UCSD-AML1 (cell line): Measurements from ENCODE around the gene ADAMTS19.
"Not testable (repeated sequence)": the region's sequence is repeated elsewhere in the genome, so short reads cannot be mapped to it uniquely, and the experiment has no call there.

Experiments
- DNase-seq: peaks from one replicate; lab custom pipeline; 2025; ENCODE audit not compliant: unreplicated experiment; lab: John Stamatoyannopoulos, UW

The ADAMTS19 gene

DNA sequence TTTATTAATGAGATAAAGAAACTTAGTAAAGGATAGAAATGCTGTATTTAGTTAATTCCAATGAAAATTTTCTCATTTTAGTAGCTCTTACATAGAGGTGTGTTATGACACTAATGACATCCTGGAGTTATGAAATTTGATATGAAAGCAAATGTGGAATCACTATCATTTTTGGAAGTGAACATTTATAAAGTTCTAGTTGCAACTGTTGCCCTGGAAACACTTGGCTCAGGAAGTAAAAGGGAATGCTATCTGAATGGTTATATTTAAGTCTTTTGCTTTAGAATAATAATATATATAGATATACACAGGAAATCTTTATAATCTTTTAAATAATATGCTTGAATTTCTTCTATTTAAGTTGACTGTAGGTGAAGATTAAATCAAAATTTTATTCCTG lies 16.7 kb downstream of the ADAMTS19 start:
- DNase-seq = no peak

DNA sequence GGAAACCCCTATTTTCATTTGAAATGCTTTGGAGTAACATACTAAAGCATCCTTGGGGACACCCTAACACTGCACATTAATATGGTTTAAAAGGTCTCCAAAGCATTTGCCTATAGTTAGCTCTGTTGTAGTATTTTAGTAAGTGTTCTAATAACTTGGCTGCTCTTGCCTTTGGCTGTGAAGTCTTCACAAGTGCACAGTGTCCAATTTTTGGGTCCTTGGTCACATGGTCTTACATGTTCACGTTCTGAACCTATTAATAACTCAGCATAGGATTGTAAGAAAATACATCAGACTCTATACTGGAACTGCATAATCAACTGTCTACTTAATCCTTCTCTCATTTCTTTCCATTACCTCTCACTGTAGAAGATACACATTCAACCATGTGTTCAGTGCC lies 17.4 kb downstream of the ADAMTS19 start:
- no peak for DNase-seq

DNA sequence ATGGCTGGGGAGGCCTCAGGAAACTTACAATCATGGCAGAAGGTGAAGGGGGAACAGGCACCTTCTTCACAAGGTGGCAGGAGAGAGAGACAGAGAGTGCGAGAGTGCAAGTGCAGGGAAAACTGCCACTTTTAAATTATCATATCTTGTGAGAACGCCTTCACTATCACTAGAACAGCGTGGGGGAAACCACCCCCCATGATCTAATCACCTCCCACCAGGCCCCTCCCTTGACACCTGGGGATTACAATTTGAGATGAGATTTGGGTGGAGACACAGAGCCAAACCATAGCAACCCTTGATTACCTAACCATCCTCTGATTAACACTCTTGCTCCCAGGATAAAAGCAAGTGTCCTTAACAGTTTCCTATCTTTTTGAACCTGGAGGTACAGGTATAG lies 21.1 kb downstream of the ADAMTS19 start:
- DNase-seq = no peak

DNA sequence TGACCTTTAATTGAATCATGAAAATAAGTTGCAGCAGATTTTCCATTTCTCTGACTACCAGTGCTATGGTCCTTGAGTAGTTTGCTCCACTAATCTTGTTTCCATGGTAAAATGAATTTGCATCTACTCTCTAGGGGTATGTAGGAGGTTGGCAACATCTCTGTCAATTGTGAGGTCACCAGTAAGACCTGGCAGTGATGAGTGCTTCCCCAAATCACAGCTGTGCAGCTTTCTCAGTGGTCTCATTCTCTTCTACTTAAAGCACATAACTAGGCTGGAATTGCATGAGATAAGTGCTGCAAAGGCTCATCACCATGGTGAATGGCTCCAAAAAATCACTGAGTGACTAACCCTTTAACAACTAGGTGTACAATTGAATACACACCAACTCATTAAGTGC lies 36.3 kb downstream of the ADAMTS19 start:
- no peak for DNase-seq

DNA sequence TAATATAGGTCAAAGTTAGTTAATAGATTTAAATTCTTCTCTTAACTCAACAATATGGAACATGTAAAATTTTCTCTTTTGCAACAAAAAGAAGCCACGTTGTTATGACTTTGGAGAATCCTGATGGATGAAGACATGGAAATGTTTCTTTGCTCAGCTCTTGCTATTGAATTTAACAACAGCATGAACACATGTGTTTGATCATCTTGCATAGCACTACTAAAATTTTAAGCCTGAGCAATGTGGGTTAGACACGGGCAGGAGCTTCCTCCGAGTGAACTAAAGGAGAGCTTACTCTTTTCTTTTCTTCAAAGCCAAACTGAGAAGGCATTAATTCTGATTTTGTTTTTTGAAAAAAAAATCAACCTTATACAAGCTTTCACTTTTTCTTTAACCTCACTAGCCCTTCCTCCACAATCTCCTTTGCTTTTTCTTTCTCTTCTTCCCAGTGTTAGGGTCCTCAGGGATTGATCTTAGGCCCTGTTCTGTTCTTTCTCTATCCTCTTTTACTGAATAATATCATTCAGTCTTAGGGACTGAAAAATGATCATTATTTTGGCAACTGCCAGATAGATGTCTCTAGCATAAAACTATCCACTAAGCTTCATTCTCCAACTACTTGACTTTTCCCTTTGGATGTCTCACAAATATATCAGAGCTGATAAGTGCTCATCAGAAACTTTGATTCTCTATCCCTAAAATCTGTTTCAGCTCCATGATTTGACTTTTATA lies 36.9 kb downstream of the ADAMTS19 start:
- no peak for DNase-seq

DNA sequence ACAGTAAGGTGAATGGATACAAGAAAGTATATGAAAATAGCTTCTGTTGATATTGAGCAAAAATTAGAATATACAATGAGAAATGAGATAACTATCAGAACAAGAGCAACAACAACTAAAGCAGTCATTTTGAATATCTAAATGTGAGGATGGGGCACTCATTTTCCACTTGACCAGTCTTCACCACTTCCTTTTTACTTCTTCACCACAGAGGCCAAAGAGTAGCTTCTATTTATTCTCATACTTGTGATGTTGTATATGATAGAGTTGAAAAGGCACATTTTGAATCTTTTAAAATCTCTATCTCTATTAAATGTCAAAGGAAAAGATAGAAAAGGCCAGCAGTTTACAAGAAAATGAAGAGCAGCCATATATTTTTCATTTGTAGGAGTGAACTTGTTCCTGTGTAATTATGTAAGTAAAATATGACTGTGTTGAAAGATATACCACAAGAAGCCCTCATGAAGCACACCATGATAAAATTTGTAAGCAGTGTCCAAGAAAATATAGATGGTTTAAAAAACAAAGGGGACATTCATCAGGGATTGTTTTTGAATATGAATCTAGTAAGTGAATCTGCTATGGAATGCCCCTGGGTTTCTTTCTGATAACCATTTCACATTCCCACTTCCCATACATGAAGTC lies 39.2 kb downstream of the ADAMTS19 start:
- no peak for DNase-seq

DNA sequence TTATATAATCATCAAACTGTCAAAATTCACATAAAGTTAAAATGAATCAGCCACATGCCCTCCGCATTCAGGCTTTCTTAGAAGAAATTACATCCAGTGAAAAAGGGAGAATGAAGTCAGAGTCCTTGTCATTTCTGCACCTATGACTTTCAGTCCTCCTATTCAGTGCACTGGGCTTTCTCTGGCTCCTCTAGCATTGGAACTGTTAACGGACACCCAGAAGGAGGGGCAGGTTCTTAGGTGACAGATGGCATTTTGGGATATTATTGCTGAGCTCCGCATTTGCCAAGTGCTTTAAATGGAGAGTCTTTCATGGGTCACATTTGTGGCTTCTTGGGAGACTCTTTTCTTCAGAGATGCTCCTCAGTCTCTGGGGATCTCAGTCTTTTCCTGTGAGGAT lies 40.0 kb downstream of the ADAMTS19 start:
- no peak for DNase-seq

DNA sequence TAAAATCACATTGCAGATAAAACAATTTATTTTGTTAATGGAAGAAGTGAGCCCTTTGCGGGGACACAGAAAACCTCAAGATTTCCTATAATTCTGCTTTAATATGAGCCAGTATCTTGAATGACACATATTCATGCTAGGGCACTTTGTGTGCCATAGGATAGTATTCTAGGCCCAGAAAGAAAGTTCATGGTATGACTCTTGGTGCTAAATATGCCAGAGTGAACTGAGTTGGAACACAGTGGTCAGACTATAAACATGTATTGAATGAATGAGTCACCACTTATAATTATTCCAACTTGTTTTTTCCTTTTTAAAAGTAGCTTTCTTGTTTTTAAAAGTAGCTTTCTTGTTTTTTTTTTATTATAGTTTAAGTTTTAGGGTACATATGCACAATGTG lies 46.0 kb downstream of the ADAMTS19 start:
- DNase-seq = no peak

DNA sequence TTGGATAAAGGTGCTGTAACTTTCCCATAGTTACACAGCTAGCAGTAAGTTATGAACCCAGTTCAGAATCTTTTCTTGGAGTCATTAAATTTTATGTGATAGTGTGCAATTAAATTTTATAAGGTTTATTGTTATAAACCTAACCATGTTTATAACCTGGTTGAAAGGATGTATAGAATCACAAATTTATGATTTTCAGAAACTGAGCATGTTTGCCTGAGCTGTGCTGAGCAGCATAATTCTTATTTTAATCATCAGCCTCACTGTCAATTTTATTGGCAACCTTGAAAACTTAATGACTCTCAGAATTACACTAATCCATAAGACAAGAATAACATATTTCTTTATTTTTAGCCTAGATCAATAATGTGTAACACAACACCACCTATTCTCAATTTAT lies 46.9 kb downstream of the ADAMTS19 start:
- no peak for DNase-seq

DNA sequence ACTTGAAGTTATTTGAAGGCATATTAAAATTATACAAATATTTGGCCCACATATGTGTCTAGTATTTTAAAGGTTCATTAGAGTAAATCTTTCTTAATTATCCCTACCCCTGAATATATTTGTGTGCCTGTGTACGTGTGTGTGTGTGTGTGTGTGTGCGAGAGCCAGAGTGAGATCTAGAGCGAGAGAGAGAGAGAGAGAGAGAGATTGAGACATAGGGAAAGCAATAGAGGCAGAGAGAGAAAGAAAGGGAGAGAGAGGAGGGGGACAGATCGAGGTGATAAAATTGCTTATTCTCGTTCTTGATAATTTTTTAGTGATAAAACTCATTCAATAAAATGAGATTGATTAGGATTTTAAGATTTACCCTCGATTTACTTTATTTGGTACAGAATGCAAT lies 47.4 kb downstream of the ADAMTS19 start:
- DNase-seq = no peak

DNA sequence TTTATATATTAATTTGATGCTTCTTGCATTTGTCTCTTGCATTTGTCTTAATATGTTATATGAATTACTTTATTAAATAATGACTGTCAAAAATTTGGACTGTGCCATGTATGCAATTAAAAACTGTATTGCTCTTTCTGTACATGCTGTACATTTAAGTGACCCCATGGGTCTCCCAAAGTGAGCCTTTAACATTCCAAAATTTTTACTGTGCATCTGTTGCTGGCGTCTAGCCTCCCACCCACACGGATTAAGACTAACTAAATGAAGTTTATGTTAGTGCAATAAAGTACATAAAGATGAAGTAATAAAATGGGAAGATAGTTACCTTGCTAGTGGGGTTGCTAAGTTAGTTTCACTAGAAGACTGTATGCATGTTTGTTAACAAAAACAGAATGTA lies 48.5 kb downstream of the ADAMTS19 start:
- DNase-seq = no peak

DNA sequence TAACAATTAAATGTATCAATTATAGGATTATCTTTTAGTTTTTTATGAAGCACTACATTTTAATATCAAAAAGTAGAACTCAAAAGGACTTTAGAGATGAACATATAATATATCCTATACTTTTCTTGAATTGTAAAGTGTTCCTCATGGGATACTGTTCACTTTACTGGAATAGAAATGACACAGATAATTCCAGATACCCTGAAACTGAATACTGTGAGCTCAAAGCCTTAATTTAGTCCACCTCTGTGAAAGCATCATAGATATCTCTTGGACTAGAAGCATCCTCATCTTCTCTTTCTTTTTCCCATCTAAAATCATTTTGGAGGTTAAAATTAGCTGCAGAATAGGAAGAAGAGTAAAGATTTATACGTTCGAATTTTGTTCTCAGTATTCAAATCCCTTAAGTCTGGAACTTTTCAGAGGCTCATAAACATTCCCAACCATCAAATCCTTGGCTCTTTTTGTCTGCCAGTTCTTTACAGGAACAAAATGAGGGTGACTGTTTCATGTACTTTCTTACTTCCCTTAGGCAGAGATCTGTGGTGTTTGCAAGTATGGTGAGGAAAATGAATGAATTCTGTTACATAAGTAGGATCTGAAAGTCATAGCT lies 49.4 kb downstream of the ADAMTS19 start:
- DNase-seq = no peak

DNA sequence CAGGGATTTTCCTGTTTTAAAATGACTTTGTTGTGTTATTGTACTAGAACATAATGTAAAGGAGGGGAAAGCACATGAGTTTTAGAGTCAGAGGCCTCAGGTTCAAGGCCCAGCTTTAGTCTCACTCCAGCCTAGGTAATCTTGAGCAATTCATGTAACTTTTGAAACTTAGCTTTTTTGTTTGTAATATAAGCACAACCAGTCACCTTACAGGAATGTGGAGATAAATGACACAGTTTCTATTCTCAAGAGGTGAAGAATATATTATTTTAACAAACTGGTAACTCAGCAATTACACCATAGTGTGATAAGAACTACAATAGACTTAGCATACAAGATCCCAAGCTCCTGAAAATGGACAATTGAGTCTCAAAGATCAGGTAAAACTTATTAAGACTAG lies 51.2 kb downstream of the ADAMTS19 start:
- DNase-seq = no peak

DNA sequence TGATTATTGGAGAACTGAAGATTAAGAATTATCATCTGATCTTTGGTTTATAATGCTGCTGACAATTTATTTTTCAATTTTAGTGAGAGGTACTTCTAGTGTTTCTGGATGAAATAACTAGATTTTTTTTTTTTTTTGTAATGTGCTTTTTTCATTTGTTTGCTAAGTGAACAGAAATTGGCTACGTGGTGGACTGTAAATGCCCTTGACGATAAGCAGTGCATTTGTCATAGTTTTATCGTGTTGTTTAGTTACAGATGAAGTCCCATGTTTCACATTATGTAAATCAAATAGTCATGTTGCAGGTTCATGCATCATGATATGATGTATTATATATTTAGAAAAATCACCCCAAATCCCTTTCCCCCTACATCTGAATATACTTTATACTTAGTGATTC lies 81.0 kb downstream of the ADAMTS19 start:
- DNase-seq = no peak

DNA sequence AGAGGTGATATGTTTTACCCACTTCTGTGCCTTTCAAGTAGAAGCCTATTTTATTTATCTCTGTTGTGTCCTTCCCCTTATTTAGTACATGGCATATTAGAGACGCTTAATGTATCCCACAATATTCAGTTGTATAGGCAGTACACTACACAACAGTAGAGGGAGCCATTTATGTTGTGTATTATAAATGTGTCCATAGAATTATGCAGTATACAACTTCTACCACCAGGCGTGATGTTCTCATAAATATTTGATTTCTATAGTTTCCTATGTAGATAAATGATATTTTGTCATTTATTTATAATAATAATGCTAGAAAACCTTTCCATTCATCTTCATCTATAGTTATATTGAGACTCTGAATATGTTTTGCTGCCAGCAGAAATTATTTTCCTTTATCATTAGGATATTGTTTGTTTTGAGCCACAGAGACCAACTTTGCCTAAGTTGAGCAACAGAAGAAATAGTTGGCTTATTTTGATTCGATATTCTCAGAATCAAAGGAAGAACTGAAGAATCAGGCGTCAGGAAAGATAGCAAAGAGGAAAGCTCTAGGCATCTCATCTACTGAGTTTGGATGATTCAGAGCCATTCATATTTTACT lies 81.7 kb downstream of the ADAMTS19 start:
- DNase-seq = peak; percentile 7

DNA sequence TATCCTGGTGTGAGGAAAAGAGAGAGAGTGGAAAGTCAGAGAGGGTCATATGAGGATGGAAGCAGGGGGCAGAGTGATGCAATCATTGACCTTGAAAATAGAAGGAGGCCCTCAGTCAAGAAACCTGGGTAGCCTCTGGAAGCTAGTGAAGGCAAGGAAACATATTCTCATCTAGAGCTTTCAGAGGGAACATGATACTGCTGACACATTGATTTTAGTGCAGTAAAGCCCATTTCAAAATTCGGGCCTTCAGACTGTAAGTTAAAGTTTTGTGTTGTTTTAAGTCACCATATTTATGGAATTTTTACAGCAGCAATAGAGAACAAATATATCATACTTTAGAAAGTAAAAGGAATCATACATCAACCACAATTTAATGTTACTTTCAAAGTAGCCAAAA lies 87.0 kb downstream of the ADAMTS19 start:
- DNase-seq = no peak

DNA sequence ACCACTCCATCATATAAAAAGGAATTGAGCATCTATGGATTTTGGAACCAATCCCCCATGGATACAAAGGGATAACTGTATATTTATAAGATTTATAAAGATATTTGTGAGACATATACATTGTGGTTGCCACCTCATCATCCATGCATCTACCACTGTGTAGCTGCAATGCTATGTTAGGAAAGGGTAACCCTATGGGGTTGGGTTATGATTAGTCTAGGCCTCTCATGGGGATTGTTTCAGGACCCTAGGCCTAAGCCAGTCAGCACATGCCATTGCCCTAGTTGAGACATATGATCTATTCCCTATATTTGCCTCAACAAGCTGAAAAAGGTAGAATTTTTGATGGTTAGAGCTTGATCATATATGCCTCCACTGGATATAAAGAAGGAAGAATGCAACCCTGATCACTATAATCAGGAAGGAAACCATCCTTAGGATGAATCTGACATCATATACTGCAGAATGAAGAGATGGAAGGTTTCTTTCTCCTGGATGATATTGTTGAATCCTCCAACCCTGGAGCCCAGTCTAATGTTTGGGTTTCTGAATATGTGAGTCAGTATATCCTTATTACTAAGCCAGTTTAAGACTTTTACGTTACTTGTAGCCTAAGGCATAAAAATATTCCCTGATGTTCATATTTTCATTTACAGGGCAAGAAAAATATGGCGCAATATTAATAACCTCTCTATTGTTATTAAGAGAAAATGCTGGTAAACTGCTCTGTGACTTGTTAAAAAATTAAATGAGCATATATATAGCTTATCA lies 94.2 kb downstream of the ADAMTS19 start:
- no peak for DNase-seq

DNA sequence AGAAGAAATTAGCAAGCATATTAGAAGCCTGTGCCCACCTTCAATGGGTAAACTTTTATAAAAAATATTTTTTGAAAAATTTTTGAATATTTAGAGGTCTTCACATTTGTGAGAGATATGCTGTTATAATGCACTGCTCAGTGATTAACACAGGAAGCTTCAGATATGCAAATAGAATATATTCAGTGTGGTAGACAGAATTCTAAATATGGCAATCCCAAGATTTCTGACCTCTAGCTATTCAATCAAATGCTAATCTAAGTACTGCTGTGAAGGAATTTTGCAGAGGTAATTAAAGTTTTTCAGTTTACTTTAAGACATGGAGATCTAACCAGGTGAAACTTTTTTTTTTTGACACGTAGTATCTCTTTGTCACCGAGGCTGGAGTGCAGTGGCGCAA lies 103.5 kb downstream of the ADAMTS19 start:
- DNase-seq = no peak

DNA sequence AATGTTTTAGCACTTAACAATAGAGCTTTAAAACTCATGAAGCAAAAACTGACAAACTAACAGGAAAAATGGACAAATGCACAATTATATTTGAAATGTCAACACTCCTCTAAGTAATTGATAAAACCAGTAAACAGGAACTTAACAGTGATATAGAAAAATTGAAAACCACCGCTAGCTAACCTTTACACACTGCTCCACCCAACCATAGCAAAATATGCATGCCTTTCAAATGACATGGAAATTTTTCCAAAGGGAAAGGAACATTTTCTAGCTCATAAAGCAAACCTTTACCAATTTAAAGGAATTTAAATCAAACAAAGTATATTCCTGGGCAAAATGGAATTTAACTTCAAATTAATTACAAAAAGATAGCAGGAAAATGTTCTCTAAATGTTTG lies 109.2 kb downstream of the ADAMTS19 start:
- DNase-seq = no peak

DNA sequence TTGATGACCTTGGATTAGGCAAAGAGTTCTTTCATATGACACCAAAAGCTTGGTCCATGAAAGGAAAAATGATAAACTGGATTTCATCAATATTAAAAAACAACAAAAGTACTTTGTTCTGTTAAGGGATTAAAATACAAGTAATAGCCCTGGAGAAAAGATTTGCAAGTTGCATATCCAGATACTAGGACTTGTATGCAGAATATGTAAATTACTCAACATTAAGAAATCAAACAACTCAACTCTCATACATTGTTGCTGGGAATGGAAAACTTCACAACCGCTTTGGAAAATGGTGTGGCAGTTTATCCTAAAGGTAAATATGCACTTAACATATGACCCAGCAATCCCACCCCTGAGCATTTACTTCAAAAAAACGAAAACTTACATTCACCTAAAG lies 112.0 kb downstream of the ADAMTS19 start:
- no peak for DNase-seq

DNA sequence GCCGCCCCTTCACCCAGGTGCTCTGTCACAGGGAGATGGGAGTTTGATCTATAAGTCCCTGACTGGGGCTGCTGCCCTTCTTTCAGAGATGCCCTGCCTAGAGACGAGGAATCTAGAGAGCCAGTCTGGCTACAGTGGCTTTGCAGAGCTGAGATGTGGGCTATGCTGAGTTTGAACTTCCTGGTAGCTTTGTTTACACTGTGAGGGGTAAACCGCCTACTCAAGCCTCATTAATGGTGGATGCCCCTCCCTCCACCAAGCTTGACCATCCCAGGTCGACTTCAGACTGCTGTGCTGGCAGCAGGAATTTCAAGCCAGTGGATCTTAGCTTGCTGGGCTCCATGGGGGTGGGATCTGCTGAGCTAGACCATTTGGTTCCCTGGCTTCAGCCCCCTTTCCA lies 124.4 kb downstream of the ADAMTS19 start:
- not testable (repeated sequence) for DNase-seq
